Esophagus squamous epithelium (tissue), 4 donors: Measurements from ENCODE around the gene SNED1.

Source experiments
- POLR2A ChIP-seq, 4 donors: fragments of 450-650 bp; IDR thresholded peaks; one replicate each; pipeline ENCODE4 v1.6.1; 2017; ENCODE audit warnings: antibody characterized with exemption in 4 of 4, mild to moderate bottlenecking in 4 of 4, moderate library complexity in 3 of 4
- TF ChIP-seq, protein P1 (sequence below), 6 experiments: fragments of 450-650 bp in 4 of 6; fragments of 200-600 bp in 2 of 6; sonication (generic) in 2 of 6; IDR thresholded peaks; one replicate each; pipeline ENCODE4 v1.5.1; 2016 to 2019; ENCODE audit warnings: antibody characterized with exemption in 6 of 6, mild to moderate bottlenecking in 4 of 6, moderate library complexity in 4 of 6

- TF ChIP-seq, protein P1, sequence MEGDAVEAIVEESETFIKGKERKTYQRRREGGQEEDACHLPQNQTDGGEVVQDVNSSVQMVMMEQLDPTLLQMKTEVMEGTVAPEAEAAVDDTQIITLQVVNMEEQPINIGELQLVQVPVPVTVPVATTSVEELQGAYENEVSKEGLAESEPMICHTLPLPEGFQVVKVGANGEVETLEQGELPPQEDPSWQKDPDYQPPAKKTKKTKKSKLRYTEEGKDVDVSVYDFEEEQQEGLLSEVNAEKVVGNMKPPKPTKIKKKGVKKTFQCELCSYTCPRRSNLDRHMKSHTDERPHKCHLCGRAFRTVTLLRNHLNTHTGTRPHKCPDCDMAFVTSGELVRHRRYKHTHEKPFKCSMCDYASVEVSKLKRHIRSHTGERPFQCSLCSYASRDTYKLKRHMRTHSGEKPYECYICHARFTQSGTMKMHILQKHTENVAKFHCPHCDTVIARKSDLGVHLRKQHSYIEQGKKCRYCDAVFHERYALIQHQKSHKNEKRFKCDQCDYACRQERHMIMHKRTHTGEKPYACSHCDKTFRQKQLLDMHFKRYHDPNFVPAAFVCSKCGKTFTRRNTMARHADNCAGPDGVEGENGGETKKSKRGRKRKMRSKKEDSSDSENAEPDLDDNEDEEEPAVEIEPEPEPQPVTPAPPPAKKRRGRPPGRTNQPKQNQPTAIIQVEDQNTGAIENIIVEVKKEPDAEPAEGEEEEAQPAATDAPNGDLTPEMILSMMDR (IDR thresholded peaks at IDR 0.05): no peak
- TF ChIP-seq POLR2A (IDR thresholded peaks at IDR 0.05): no peak
These were observed 35.0 kb downstream of the SNED1 start for GRCh38 chr2:241033336-241033987.
